ENCODE data around the gene XXYLT1. TPM values are rescaled to one million over a fixed set of nuclear protein-coding genes. Genes with fewer than 3 reads are reported as not detected.

Gene XXYLT1
- total RNA-seq, 2 donors from 2014 or later: 1.3 to 4.2 TPM

DNA sequence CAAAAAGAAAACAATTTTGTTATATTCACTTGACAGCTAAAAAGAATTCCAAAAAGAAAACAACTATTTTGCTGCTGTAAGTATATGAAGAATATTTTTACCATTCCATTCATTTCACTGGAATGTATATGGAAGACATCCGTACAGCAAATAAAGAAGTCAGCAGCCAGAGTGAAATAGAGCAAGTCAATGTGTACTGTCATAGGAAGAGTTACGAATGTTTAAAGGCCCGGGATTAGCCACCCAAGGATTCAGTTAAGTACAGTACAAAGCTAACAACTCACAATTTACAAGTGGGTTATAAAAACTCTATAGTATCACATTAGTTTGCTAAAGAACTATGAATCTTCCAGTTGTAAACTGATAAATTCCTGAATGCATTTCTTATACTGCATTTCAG is 14.4 kb upstream of the XXYLT1 start:
- no peak overlapping the region for H3K4me3 ChIP-seq
- H3K36me3 ChIP-seq (replicated peaks in 1 of 2; ENCODE audit: insufficient read depth in 1 of 2, low read depth in 2 of 2): peaks cover 0 to 4% of the 10 kb centered on the region in 2 donors
- ATAC-seq (no peak), DNase-seq (no peak)
- no peak for TF ChIP-seq POLR2A (IDR thresholded peaks at IDR 0.05)
- TF ChIP-seq, protein P1, sequence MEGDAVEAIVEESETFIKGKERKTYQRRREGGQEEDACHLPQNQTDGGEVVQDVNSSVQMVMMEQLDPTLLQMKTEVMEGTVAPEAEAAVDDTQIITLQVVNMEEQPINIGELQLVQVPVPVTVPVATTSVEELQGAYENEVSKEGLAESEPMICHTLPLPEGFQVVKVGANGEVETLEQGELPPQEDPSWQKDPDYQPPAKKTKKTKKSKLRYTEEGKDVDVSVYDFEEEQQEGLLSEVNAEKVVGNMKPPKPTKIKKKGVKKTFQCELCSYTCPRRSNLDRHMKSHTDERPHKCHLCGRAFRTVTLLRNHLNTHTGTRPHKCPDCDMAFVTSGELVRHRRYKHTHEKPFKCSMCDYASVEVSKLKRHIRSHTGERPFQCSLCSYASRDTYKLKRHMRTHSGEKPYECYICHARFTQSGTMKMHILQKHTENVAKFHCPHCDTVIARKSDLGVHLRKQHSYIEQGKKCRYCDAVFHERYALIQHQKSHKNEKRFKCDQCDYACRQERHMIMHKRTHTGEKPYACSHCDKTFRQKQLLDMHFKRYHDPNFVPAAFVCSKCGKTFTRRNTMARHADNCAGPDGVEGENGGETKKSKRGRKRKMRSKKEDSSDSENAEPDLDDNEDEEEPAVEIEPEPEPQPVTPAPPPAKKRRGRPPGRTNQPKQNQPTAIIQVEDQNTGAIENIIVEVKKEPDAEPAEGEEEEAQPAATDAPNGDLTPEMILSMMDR (IDR thresholded peaks at IDR 0.05): no peak
- no peak overlapping the region for H3K27ac ChIP-seq
- H3K27me3 ChIP-seq: no peaks in the 10 kb centered on the region
- 73 to 82% methylated on average over 3 of the region's 3 CpGs for WGBS, 2 donors
- intact Hi-C loops (cut with DNase I): no loop called here
- H3K9me3 ChIP-seq: no peaks in the 10 kb centered on the region
- H3K4me1 ChIP-seq: peaks cover 10% of the 10 kb centered on the region

DNA sequence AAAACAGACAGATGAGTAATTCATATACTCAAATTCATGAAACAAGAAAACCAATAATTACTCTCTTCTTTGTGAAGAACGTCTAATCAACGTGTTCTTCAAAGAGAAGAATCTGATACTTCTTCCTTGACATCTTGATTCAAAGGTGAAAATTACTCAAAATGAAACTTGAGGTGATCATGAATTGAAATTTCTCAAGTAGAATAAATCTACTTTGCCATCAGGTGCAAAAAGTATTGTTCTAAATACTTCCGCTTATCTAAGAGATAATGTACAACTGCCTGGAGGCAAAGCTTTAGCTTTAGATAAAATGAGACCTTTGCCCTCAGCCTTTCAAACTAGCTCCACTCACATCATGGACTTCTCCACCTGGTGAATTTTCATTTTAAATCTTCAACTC is 13.9 kb upstream of the XXYLT1 start:
- H3K36me3 ChIP-seq (replicated peaks in 1 of 2; ENCODE audit: insufficient read depth in 1 of 2, low read depth in 2 of 2): peaks cover 0 to 4% of the 10 kb centered on the region in 2 donors
- H3K27me3 ChIP-seq: no peaks in the 10 kb centered on the region

DNA sequence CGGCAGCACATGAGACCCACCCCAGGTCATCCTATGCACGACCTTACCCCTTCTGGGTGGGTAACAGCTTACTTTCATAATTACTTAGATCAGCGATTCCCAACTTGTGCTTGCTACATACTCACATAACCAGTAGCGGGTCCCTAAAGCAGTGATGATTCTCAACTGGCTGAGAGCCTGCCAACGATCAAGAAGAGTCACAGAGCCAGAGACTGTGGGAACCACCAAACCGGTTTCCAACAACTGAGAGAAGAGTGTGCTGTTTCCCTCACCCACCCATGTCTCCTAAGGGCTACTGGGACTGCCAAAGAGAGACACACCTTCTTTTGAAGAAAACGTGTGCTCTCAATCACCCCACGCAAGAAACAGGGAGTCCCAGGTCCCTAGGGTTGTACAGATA is 12.0 kb upstream of the XXYLT1 start:
- H3K4me3 ChIP-seq: no peak overlapping the region
- TF ChIP-seq POLR2A (IDR thresholded peaks at IDR 0.05): no peak
- TF ChIP-seq, protein P1 (IDR thresholded peaks at IDR 0.05): no peak
- H3K27ac ChIP-seq: no peak overlapping the region
- intact Hi-C loops (cut with DNase I): no loop called here
- DNase-seq (no peak), ATAC-seq (no peak)
- 50 to 65% methylated on average over 8 of the region's 8 CpGs for WGBS, 2 donors
- peaks cover 10% of the 10 kb centered on the region for H3K4me1 ChIP-seq
- no peaks in the 10 kb centered on the region for H3K27me3 ChIP-seq
- H3K9me3 ChIP-seq: no peaks in the 10 kb centered on the region
- H3K36me3 ChIP-seq (replicated peaks in 1 of 2; ENCODE audit: insufficient read depth in 1 of 2, low read depth in 2 of 2): peaks cover 0 to 1% of the 10 kb centered on the region in 2 donors

More for the DNA sequence above, 13.9 kb upstream of the XXYLT1 start:
- no peak for TF ChIP-seq POLR2A (IDR thresholded peaks at IDR 0.05)
- TF ChIP-seq, protein P1 (IDR thresholded peaks at IDR 0.05): no peak
- intact Hi-C loops (cut with DNase I): no loop called here
- DNase-seq (no peak), ATAC-seq (no peak)
- no peaks in the 10 kb centered on the region for H3K9me3 ChIP-seq
- 33 to 49% methylated on average over 3 of the region's 3 CpGs for WGBS, 2 donors
- H3K4me3 ChIP-seq: no peak overlapping the region
- no peak overlapping the region for H3K27ac ChIP-seq
- peaks cover 10% of the 10 kb centered on the region for H3K4me1 ChIP-seq

DNA sequence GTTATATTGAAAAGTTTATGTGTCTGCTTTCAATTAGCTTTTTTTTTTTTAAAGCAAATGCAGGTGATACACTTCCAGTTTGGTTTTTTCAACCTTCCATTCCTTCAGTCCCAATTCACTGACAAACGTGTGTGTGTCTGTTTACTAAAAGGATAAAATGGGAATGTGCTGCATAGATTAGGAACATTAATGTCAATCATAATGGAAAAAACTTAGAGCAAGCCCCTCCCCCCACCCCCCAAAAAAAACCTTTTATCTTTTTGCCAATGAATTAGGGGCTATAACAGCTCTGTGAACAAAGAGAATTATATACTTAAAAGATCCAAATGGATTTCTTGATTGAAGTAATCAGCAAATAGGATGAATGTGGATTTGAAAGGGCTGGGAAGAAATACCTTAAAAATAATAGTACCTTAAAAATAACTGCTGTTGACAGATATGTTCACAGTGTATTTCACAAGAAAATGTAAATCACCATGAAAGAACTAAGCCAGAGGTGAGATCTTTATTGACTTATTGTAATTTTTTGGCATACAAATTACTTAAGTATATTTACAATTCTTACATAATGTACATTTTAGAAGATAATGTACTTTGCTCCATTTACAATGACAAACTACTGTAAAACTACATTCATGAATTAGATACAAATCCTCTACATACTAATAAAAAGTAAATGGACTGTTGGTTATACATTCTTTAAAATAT is 3.5 kb upstream of the XXYLT1 start:
- no peak overlapping the region for H3K4me3 ChIP-seq
- no peak for ATAC-seq
- no peak for TF ChIP-seq POLR2A (IDR thresholded peaks at IDR 0.05)
- TF ChIP-seq, protein P1 (IDR thresholded peaks at IDR 0.05): no peak
- H3K27ac ChIP-seq: no peak overlapping the region
- intact Hi-C loops (cut with DNase I): loop anchor here (5.0 kb wide), 1 partner anchor 248 kb away; no protein-coding TSS in a partner anchor
- no peaks in the 10 kb centered on the region for H3K9me3 ChIP-seq
- H3K4me1 ChIP-seq: peaks cover 17% of the 10 kb centered on the region
- no peaks in the 10 kb centered on the region for H3K36me3 ChIP-seq (replicated peaks in 1 of 2; ENCODE audit: insufficient read depth in 1 of 2, low read depth in 2 of 2)
- 10 to 28% methylated on average over 1 of the region's 1 CpG for WGBS, 2 donors
- DNase-seq: no peak
- no peaks in the 10 kb centered on the region for H3K27me3 ChIP-seq
